Neural cell (in vitro differentiated cells): Measurements from ENCODE around the gene CYGB. TPM values are rescaled to one million over a fixed set of nuclear protein-coding genes. Genes with fewer than 3 reads are reported as not detected.

Source experiments
- H2AFZ ChIP-seq: fragments of 200-600, 300-800 bp; sonication (generic), shearing (Covaris generic); 2 replicates; pipeline ENCODE4 v1.6.0; 2014; ENCODE audit warnings: low read depth, mild to moderate bottlenecking, antibody characterized with exemption, low read length, moderate library complexity
- H3F3A ChIP-seq: fragments of 200-600 bp; shearing (Covaris generic); 2 replicates; pipeline ENCODE4 v1.6.1; 2016; ENCODE audit warnings: mild to moderate bottlenecking, moderate library complexity, mixed read lengths, antibody characterized with exemption, low read length; ENCODE audit not compliant: insufficient read depth, poor library complexity, severe bottlenecking
- H3K27ac ChIP-seq: fragments of 200-600, 300-800 bp; sonication (generic), shearing (Covaris generic); 2 replicates; pipeline ENCODE4 v1.5.1; 2014; ENCODE audit warnings: mild to moderate bottlenecking, low read length, moderate library complexity
- H3K27me3 ChIP-seq: fragments of 300-800, 200-600 bp; sonication (generic), shearing (Covaris generic); 2 replicates; pipeline ENCODE4 v1.6.0; 2014; ENCODE audit warnings: mild to moderate bottlenecking, low read depth, low read length, moderate library complexity; ENCODE audit not compliant: insufficient read depth
- H3K36me3 ChIP-seq: fragments of 300-800, 200-600 bp; sonication (generic), shearing (Covaris generic); 2 replicates; pipeline ENCODE4 v1.5.1; 2014; ENCODE audit warnings: mild to moderate bottlenecking, antibody characterized with exemption, low read length, moderate library complexity; ENCODE audit not compliant: insufficient read depth
- H3K4me2 ChIP-seq: fragments of 300-800, 200-600 bp; sonication (generic), shearing (Covaris generic); 2 replicates; pipeline ENCODE4 v1.6.0; 2014; ENCODE audit warnings: mild to moderate bottlenecking, low read length
- H3K4me3 ChIP-seq: fragments of 300-800, 200-600 bp; sonication (generic), shearing (Covaris generic); 2 replicates; pipeline ENCODE4 v1.5.1; 2014; ENCODE audit warnings: mild to moderate bottlenecking, low read length, moderate library complexity
- H3K79me2 ChIP-seq: fragments of 200-600 bp; shearing (Covaris generic); replicated peaks from 2 replicates; pipeline ENCODE4 v1.6.0; 2014; ENCODE audit warnings: mild to moderate bottlenecking, low read length, moderate library complexity; ENCODE audit not compliant: insufficient read depth
- H3K9ac ChIP-seq: fragments of 300-800, 200-600 bp; sonication (generic), shearing (Covaris generic); 2 replicates; pipeline ENCODE4 v1.6.1; 2016; ENCODE audit warnings: mild to moderate bottlenecking, low read length, mixed read lengths
- H3K9me2 ChIP-seq: fragments of 200-600 bp; shearing (Covaris generic); 2 replicates; pipeline ENCODE4 v1.6.1; 2016; ENCODE audit warnings: mild to moderate bottlenecking, low read length, mixed read lengths; ENCODE audit not compliant: insufficient read depth
- H3K9me3 ChIP-seq: fragments of 200-600, 300-800 bp; sonication (generic), shearing (Covaris generic); 2 replicates; pipeline ENCODE4 v1.6.1; 2016; ENCODE audit warnings: mild to moderate bottlenecking, mixed run types, low read length, moderate library complexity, mixed read lengths
- H4K20me1 ChIP-seq: fragments of 200-600 bp; shearing (Covaris generic); 2 replicates; pipeline ENCODE4 v1.6.1; 2016; ENCODE audit warnings: mild to moderate bottlenecking, mixed run types; ENCODE audit not compliant: insufficient read depth
- EP300 ChIP-seq: fragments of 450-650 bp; conservative IDR thresholded peaks from 2 replicates; pipeline ENCODE4 v1.6.1; 2014; ENCODE audit warnings: antibody characterized with exemption, mild to moderate bottlenecking, moderate library complexity; ENCODE audit not compliant: poor library complexity, severe bottlenecking
- EZH2 ChIP-seq: fragments of 200-600, 300-800 bp; shearing (Covaris generic), sonication (generic); IDR thresholded peaks from 2 replicates; pipeline ENCODE4 v1.6.1; 2014; ENCODE audit warnings: antibody characterized with exemption, low read length, borderline replicate concordance, mild to moderate bottlenecking; ENCODE audit not compliant: insufficient read depth, poor library complexity, severe bottlenecking
- MXI1 ChIP-seq: fragments of 450-650 bp; conservative IDR thresholded peaks from 2 replicates; pipeline ENCODE4 v1.6.1; 2014; ENCODE audit warnings: antibody characterized with exemption, mild to moderate bottlenecking; ENCODE audit not compliant: poor library complexity, severe bottlenecking
- POLR2AphosphoS5 ChIP-seq: IDR thresholded peaks from 2 replicates; pipeline ENCODE4 v1.6.1; 2012
- RAD21 ChIP-seq: fragments of 450-650 bp; conservative IDR thresholded peaks from 2 replicates; pipeline ENCODE4 v1.6.1; 2014; ENCODE audit warnings: antibody characterized with exemption, mild to moderate bottlenecking, moderate library complexity
- SMC3 ChIP-seq: fragments of 450-650 bp; conservative IDR thresholded peaks from 2 replicates; pipeline ENCODE4 v1.6.1; 2014; ENCODE audit warnings: antibody characterized with exemption, mild to moderate bottlenecking, moderate library complexity; ENCODE audit not compliant: poor library complexity
- TAF1 ChIP-seq: IDR thresholded peaks from 2 replicates; pipeline ENCODE4 v1.6.1; 2012; ENCODE audit warnings: low read depth
- polyA plus RNA-seq: library from polyadenylated mRNA; depleted of rRNA; stranded (reverse); fragments of >200 nt; gene quantifications from 2 replicates; pipeline ENCODE4 v1.2.3, GENCODE V29; 2014
- TF ChIP-seq, protein P1 (sequence below): fragments of 450-650 bp; IDR thresholded peaks from 2 replicates; pipeline ENCODE4 v1.5.1; 2014; ENCODE audit warnings: antibody characterized with exemption, mild to moderate bottlenecking, moderate library complexity; ENCODE audit not compliant: poor library complexity, severe bottlenecking
- TF ChIP-seq, protein P2 (sequence below): IDR thresholded peaks from 2 replicates; pipeline ENCODE4 v1.6.1; 2012; ENCODE audit warnings: borderline replicate concordance

Gene CYGB
- polyA plus RNA-seq, 1 donor from 2014 or later = 12.9 TPM

DNA sequence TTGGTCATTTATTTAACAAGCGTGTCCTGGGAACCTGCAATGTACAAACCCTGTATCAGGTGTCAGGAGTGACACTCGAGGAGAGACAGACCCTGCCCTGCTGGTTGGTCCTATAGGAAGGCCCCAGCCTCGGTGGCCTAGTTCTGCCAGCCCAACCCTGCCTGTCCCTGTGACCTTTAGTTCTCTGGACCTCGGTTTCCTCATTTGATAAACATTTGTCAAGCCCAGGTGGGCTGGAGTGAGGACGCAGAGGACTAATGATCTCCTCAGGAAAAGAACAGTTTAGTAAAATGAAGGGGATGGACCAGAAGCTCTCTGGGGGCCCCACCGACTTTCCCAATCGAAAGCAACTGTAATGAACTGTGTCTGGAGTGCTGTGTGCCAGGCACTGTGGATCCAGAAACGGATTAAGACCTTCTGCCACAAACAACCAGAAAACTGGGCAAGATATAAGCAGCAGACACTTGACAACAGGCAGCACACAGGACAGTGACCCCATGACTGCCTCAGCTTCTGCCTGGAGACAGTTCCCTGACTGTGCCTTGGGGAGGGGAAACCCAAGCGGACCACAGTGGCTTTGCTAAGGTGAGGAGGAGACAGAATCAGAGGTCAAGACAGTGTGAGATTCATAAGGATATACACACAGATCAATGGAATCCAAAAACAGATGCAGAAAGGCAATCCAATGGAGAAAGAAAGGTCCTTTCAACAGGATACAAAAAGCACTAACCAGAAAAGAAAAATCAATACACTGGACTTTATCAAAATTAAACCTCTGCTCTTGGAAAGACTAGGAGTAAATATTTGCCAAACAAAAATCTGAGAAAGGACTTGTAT lies 11.1 kb upstream of the CYGB start:
- Histone ChIP-seq H3K27ac (no peak overlapping the region), H3F3A (no peaks in the 10 kb centered on the region)

DNA sequence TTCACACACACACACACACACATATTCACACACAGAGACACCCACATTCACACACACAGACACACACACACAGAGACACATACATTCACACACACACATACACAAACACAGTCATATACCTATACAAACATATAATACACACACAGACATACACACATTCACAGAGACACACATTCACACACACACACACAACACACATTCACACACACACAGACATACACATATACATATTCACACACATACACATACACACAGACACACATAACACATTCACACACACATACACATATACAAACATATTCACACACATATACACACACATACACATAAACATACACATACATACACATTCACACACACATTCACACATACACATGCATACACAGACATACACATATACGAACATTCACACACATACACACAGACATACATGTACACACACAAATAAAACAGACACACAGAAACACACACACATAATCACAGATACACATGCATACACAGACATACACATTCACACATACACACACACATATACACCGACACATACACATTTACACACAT lies 10.2 kb upstream of the CYGB start:
- Histone ChIP-seq H3K4me2 (no peak overlapping the region), H2AFZ (no peak overlapping the region), H3K27ac (no peak overlapping the region), H3K9me3 (no peaks in the 10 kb centered on the region), H3K4me3 (no peak overlapping the region), H3K9ac (no peak overlapping the region), H3K36me3 (no peaks in the 10 kb centered on the region), H4K20me1 (no peaks in the 10 kb centered on the region), H3K9me2 (no peaks in the 10 kb centered on the region), H3K79me2 (no peaks in the 10 kb centered on the region), H3K27me3 (no peaks in the 10 kb centered on the region), H3F3A (no peaks in the 10 kb centered on the region)
- TF ChIP-seq TAF1 (no peak), EP300 (no peak), MXI1 (no peak), POLR2AphosphoS5 (no peak), SMC3 (no peak), EZH2 (no peak)
- TF ChIP-seq, protein P1, sequence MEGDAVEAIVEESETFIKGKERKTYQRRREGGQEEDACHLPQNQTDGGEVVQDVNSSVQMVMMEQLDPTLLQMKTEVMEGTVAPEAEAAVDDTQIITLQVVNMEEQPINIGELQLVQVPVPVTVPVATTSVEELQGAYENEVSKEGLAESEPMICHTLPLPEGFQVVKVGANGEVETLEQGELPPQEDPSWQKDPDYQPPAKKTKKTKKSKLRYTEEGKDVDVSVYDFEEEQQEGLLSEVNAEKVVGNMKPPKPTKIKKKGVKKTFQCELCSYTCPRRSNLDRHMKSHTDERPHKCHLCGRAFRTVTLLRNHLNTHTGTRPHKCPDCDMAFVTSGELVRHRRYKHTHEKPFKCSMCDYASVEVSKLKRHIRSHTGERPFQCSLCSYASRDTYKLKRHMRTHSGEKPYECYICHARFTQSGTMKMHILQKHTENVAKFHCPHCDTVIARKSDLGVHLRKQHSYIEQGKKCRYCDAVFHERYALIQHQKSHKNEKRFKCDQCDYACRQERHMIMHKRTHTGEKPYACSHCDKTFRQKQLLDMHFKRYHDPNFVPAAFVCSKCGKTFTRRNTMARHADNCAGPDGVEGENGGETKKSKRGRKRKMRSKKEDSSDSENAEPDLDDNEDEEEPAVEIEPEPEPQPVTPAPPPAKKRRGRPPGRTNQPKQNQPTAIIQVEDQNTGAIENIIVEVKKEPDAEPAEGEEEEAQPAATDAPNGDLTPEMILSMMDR = no peak
- TF ChIP-seq, protein P2, sequence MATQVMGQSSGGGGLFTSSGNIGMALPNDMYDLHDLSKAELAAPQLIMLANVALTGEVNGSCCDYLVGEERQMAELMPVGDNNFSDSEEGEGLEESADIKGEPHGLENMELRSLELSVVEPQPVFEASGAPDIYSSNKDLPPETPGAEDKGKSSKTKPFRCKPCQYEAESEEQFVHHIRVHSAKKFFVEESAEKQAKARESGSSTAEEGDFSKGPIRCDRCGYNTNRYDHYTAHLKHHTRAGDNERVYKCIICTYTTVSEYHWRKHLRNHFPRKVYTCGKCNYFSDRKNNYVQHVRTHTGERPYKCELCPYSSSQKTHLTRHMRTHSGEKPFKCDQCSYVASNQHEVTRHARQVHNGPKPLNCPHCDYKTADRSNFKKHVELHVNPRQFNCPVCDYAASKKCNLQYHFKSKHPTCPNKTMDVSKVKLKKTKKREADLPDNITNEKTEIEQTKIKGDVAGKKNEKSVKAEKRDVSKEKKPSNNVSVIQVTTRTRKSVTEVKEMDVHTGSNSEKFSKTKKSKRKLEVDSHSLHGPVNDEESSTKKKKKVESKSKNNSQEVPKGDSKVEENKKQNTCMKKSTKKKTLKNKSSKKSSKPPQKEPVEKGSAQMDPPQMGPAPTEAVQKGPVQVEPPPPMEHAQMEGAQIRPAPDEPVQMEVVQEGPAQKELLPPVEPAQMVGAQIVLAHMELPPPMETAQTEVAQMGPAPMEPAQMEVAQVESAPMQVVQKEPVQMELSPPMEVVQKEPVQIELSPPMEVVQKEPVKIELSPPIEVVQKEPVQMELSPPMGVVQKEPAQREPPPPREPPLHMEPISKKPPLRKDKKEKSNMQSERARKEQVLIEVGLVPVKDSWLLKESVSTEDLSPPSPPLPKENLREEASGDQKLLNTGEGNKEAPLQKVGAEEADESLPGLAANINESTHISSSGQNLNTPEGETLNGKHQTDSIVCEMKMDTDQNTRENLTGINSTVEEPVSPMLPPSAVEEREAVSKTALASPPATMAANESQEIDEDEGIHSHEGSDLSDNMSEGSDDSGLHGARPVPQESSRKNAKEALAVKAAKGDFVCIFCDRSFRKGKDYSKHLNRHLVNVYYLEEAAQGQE = no peak

More for the DNA sequence above, 11.1 kb upstream of the CYGB start:
- Histone ChIP-seq H3K36me3 (no peaks in the 10 kb centered on the region), H3K9ac (no peak overlapping the region), H3K9me3 (no peaks in the 10 kb centered on the region), H3K79me2 (no peaks in the 10 kb centered on the region), H3K4me2 (no peak overlapping the region), H4K20me1 (no peaks in the 10 kb centered on the region), H3K27me3 (no peaks in the 10 kb centered on the region), H2AFZ (no peak overlapping the region), H3K9me2 (no peaks in the 10 kb centered on the region), H3K4me3 (no peak overlapping the region)
- TF ChIP-seq RAD21 (no peak), MXI1 (no peak), SMC3 (no peak), POLR2AphosphoS5 (no peak), EZH2 (no peak), TAF1 (no peak), EP300 (no peak)
- TF ChIP-seq, protein P2 = no peak
- TF ChIP-seq, protein P1 = no peak
